ENCODE results near the gene AHRR.
"Not testable (repeated sequence)": the region's sequence is repeated elsewhere in the genome, so short reads cannot be mapped to it uniquely, and the experiment has no call there.

The AHRR gene

DNA sequence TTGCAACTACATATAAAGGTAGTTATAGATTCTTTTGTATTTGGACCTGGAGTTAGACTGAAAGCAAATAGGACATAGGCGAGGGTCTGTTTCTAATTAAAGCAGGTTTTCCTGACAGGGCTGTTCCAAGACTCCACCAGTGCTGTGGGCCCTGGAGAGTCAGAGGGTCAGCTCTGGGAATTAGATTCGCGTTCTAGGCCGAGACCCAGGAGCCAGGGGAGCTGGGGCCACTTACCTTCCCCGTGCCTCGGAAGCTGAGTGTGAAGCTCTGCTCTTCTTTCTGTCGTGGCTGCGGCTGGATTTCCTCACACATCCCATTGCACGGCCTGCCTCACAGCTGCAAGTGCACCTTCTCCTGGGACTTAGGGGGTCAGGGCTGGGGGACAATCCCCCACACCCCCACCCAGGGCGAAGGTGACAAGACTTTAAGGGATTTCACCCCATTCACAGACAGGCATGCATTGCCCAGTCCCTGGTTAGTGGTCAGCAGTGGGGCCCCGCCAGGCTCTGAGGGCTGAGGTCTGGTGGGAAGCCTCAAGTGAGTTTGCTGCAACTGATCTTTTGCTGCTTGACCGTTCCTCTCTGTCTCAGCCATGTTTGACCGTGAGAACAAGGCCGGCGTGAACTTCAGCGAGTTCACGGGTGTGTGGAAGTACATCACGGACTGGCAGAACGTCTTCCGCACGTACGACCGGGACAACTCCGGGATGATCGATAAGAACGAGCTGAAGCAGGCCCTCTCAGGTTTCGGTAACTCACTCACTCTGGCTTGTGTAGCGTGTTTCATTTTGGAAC, 15.3 kb upstream of the AHRR start:
- no peak for DNase-seq

DNA sequence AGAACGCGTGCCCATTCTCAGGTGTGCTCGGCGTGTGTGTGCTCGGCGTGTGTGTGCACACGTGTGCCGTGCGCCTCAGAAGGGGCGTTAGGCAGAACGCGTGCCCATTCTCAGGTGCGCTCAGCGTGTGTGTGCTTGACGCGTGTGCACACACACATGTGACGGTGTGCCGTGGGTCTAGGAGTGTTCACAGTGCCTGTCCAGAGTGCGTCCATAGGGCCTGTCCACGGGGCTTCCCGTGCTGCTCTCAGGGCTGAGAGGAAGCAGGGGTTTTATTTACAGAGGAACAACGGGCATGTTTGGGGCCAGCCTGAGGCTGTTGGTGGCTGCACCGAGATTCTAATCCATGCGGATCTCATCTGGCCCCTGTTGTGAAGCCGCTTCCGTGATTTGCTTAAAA, 14.2 kb upstream of the AHRR start:
- DNase-seq: no peak

DNA sequence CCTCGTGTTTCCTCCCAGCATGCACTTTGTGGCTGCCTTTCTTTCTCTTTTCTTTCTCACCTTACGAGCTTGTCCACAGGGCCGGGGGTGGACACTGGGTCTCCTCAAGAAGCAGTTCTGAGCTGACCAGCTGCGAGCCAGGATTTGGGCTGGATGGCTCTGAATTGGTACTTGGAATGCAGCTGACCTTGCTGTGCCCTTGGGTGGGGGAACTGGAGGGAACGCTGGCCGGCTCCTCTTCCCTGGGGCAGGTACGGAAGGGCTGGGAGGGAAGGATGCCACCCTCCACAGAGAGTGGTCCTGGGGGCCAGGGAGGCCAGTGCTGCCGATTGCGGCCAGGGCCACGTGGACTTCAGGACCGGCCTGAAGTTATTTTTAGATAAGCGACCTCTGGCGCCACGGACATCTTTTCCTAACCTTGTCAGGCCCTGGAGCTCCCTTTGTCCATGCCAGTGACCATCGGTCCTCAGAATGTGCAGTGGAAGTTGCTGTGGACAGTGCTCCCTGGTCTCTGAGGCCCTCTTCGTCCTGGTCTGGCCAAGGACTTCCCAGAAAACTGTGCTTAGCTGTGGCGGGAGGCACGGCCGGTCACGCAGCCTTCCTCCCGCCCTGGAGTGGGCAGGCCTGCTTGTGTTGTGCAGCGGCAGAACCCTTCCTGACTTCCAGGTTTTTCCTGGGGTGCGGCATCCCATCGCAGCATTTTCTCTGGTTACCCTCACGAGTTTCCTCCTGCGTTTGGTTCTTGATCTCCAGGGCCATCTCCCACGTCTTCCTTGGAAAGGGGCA, 13.5 kb upstream of the AHRR start:
- no peak for DNase-seq

DNA sequence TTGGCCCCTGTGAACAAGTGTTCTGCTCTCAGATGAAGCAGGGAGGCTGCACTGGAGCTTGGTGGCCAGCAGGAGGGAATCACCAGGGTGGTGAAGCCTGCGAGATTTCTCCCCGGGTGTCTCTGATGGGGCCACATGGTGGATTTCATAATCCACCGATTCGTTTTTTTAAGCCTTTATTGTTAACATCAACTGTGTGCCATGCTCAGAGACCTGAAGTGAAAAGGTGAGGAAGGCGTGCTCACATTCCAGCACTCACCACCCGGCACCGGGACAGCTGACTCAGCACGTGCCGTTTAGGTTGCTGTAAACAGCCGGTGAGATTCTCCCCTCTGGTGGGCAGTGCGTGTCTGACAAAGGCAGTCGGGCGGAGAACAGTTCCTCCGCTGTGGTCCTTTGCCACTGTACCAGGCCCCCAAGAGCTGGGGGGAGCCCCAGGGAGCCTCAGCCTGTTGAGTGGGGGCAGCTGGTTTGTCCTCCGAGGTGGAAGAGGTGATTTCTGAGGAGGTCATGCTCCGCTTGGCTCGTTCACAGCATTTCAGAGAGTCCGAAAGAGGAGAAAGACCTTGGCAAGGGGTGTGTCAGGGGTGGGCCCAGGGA, 12.7 kb upstream of the AHRR start:
- DNase-seq: no peak

DNA sequence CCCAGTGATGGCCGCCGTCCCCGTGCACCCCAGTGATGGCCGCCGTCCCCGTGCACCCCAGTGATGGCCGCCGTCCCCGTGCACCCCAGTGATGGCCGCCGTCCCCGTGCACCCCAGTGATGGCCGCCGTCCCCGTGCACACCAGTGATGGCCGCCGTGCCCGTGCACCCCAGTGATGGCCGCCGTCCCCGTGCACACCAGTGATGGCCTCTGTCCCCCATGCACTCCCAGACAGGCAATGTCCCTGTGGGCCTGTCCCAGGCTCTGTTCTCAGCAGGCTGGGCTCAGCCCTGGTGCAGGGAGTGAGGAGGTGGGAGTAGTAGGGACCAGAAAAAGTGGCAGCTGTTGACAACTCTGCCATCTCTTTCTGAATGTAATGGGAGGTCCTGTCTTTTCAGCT, 11.7 kb upstream of the AHRR start:
- not testable (repeated sequence) for DNase-seq

DNA sequence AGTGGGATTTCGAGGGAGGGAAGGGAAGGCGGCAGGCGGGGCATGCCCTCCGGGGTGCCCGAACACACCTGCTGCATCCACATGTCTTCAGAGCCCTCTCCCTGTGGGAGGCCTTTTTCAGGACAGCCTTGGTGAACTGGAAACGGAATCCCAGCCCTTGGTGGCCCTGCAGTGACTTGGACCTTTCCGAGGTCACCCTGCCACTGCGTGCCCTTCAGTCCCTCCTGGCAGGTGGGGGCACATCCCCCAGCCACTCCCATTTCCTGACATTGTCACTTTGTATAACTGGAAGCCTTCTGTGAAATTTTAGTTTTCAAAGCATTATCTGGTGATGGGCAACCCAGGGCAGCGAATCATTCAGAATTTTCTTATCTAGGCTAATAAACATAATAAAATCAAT, 11.0 kb upstream of the AHRR start:
- DNase-seq: no peak

DNA sequence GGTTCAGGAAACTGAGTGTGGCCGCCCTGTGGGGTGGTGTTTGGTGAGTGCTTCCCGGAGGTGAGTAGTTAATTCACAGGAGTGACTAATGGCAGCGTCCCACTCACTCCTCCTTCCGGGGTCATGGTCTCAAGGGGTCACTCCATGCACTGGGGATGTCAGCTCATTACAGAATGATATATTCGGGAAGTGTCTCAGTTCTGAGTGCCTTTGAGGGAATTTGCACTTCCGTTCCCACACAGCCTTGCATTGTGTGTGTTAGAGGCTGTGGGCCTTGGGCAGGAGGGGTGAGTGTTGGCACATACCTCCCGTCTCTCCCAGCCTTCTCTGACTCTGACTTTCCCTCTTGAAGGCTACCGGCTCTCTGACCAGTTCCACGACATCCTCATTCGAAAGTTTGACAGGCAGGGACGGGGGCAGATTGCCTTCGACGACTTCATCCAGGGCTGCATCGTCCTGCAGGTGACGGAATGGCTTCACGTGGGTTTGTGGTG, 10.5 kb upstream of the AHRR start:
- no peak for DNase-seq

DNA sequence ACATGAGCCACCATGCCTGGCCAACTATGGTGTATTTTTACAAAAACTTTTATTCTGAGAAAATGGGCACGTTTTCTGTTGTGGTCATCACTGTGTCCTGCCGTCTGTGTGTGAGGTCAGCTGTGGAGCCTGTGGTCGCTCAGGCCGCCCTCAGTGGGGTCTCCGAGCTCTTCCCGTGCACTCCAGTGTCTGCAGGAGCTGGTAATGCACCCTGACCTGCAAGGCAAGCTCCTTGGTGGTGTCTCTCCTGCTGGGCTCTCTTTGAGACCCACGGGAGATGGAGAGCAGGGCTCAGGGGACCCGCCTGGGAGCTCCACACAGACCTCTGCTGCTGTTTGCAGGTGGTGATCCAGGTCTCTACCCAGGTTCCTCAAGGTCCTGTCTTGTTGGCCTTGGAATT, 9.6 kb upstream of the AHRR start:
- no peak for DNase-seq

DNA sequence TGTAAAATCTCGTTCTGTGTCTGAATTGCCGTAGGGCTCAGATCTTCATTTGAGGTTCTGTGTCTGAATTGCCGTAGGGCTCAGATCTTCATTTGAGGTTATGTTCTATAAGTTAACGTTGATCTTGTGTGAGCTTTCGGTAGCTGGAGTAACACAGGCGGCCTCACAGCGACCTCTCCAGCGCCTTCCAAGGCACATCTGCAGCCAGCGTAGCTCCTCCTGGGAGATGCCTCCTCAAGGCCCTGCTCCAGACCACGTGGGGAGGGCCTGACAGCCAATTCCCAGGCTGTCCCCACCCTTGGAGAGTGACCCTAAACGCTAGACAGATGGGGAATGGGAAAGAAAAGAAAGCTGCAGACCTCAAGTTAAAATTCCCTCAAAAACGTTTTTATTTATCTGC, 8.7 kb upstream of the AHRR start:
- DNase-seq: no peak

DNA sequence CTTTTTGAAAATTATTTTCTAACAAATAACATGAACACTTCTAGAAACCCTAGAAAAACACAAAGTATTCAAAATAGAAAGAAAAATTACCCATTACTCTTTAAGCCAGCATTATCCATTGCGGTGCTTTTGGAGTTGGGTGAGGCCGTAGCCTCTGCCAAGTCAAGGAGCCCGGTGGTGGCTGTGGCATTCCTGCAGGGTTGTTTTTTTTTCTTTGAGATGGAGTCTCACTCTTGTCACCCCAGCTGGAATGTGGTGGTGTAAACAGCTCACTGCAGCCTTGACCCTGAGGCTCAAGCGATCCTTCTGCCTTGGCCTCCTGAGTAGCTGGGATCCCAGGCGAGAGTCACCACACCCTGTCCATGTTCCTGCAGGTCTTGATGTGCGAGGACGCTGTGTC, 8.2 kb upstream of the AHRR start:
- DNase-seq: no peak

DNA sequence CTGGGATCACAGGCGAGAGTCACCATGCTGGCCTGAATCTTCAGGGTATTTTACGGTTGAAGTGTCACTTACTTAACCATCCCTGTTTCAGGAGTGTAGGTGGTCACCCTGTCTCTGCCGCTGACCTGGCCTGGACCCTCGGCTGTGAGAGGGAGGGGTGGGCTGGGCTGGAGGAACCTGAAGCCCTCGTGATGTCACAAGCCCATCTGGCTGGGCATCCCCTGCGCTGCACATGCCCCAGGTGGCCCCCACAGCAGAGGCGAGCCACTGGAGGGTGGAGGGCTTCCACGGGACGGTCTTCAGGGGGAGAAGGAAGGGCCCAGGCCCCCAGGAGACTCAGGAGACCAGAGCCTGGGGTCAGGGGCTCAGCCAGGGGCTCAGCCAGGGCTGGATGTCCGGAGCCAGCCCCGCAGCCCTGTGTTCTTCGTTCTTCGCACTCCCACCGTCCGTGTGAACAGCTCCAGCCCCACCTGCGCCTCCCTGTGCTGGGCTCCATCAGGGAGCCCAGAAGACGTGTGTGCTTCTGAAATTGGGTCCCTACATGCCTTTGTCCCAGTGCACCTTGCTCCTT, 7.6 kb upstream of the AHRR start:
- DNase-seq: no peak

DNA sequence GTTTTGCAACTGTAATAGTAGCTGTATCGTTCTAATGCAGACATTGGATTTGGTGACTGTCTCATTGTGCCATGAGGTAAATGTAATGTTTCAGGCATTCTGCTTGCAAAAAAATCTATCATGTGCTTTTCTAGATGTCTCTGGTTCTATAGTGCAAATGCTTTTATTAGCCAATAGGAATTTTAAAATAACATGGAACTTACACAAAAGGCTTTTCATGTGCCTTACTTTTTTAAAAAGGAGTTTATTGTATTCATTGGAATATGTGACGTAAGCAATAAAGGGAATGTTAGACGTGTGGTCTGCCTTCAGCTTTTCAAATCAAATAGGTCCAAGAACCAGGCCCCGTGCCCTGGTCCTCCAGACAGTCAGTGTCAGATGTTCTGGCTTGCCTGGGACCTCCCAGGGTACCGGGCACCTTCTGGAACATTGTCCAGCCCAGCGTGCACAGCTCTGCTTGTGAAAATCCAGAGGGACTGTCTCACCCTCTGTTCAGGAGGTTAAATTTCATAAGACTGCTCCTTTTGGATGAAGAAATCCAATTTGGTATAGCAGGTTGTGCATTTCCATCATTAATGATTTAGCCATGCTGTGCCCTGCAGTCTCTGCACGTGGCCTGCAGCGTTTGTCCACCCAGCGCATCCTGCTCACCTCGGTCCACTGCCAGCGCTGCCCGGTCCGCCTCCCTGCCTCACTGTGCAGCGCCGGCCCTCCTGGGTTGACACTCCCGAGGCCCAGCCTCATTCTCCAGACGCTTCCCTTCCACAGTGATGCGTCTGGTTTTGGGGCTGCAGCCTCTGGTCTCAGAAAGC, 6.6 kb upstream of the AHRR start:
- no peak for DNase-seq

DNA sequence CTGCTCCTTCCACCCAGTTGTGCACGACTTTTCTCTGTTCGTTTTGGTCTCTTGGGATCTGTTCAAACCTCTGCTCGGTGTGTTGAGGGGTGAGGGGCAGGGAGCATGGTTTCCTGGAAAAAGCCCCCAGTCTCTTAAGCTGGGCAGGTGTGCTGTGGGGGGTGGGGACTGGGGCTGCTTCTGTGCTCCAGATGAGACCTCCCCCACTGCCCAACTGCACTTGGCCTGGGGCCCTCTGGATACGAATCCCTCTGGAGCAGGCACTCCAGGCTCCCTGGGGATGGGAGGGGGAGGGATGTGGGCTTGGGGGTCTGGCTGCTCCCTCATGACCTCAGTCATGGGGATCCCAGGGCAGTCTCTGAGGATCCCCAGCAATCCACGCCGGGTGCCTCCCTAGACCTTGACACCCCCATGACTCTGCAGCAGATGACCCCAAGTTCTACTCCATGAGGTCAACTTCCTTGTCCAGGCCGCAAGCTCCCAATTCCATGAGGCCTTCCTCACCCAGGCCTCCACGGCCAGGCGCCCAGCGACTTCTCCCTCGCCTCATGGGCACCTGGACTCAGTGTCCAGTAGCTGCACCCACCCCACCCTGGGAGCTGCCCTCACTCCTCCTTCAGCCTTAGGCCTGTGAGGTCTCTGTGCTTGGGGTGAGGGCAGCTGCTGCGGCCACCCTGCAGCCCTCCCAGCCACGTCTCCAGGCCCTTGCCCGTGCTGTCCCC, 5.9 kb upstream of the AHRR start:
- DNase-seq: no peak

DNA sequence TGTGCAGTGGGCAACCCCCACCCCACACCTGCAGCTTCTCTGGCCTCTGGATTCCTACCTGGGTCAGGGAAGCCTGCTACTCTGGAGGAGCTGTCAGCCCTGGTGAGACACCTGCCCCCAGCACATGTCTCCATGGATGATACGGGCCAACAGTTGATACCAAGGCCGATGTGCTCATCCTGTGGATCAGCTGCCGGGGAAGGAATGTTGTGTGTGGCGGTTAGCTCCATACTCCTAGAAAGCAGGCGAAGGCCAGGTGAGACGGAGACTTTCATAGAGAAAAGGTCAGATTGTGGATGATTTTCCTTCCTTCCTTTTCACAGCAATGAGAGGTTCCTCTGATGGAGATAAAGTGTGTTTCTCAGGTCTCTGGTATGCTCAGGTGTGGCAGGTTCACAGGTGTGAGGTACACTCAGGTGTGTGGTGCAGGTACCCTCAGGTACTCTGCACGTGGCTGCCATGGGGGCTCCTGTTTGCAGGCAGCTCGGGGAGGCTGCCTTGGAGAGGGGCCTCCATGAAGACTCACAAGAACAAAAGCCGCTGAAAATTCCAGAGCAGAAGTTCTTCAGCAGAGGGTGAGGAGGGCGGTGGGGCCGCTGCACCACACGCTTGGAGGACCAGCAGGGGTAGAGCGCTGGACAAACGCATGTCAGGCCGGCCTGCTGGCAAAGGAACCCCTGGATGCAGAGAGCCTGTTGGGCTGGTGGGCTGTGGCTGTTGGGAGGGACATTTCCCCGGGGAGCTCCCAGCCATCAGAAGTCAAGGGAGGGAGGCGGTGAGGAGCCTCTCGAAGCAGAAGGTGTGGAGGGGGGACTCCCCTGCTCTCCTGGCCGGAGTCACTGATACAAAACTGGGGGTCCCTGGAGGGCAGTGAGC, 5.1 kb upstream of the AHRR start:
- DNase-seq: no peak

DNA sequence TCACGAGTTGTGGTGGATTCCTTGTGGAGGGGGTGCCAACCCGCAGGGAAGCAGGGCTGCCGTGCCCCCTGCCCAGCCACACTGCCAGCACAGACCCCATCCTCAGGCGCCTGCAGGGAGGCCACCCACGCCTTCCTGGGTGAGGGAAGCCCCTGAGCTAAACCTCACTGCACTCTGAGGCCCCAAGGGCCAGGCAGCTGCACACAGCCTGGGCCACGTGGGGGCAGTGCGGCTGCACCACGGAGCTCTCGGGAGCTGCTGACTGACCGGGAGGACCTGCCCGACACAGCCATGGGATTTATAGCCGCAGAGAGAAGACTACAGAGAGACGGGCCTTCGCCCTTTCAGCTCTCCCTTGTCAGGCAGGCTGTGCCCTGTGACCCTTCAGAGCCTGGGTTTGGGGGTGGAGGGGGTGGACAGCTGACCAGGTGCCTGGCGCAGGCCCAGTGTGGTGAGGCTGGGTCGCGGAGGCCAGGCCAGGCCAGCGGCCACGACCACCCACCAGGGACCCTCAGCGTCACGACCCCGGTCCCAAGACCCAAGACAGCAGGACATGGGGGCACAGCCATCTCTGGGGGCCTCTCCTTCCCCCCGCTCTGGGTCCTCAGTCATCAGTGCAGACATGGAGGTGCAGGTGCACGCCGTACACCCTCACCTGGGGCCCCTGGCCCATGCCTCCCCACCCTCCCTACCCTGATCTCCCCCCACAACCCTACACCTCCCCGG, 4.3 kb upstream of the AHRR start:
- DNase-seq: no peak

DNA sequence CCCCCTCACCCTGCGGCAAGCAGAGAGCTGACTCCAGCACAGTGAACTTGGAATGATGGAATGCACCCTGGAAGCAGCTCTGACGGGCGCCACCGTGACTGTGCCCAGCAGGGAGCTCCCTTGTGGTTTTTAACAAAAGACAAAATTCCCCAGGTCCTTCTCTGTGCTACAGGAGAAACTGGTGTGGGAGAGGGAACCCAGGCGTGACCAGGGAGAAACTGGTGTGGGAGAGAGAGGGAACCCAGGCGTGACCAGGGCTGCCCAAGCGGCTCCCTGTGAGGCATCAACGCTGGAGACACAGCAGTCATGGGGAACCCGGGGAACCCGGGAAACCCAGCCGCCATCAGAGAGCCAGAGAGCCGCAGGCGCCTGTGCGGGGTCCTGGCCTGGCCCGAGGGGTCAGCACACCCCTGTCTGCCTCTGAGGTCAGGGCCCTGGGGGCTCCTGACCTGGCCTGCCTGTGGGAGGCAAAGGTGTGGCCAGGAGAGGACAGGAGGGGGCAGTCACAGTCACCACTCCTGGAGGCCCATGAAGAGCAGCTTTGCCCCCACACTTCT, 3.1 kb upstream of the AHRR start:
- no peak for DNase-seq

DNA sequence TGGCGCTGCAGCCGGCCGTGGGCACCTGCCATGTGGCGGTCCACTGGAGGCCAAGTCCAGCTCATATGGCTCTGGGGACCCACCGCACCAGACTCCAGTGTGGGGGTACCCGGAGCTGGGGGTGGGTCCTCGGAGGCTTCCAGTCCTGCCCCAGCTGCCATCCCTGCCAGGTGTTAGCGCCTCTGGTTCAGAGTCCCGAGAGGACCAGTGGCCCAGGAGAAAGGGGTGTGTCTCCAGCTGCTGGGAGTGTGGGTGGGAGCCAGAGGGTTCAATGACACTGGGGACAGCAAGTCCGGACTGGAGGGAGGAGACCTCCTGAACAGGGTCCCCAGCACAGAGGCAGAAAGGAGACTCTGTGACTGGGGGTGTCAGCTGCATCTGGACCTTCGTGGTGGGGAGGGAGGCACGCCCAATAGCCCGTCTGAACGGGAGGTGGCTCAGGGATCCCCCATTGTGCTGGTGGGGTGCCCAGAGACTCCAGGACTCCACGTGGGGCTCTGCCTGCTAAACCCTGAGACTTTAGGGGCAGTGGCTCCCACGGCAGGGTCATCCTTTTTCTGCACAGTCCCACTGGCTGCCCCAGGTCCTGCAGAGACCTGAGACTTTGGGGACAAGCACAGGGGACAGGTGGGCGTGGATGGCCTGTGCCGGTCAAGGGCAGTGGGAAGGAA, 2.4 kb upstream of the AHRR start:
- DNase-seq: no peak

DNA sequence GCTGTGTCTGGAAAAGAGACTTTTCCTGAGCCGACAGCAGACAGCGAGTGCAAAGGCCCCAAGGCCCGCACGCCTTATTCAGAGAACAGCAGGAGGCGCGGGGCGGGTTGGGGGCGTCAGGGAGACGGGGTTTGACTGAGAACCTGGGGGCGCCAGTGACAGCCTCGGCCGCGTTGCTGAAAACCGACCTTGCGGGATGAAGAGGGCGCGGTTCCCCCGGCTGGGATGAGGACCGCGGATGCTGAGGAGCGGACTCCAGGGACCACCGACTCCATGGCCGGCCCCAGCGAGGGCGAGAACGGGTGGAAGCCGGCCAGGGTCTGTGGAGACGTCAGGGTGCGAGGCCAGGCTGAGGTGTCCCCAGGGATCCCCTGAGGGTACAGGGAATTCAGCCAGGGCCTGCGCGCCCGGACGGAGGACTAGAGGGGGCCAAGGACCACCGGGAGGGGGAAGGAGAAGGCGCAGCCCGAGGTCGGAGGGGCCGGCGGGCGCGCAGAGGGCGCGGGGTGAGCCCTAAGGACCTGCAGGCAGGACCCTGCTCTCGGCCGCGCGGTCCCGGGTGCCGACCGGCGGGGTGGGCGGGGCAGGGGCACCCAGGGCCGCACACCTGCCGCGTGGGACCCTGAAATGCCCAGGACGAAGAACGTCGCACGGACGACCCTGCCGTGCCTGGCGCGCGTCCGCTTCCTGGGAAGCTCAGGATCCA, 837 bp upstream of the AHRR start:
- DNase-seq: no peak

Data from GDM1 (cell line).